Gastrocnemius medialis (tissue), 4 donors: ENCODE results near the gene PDRG1. TPM values are rescaled to one million over a fixed set of nuclear protein-coding genes. Genes with fewer than 3 reads are reported as not detected.

Experiments
- ATAC-seq, 2 donors: fragments of 150-250 bp; one replicate each; pipeline ENCODE4 v1.9.1; 2016
- DNase-seq, 2 donors: peaks; one replicate each; pipeline ENCODE4 v3.0.0-alpha.2; 2019
- H3K27ac ChIP-seq, 4 donors: fragments of 200-600 bp; sonication (generic); 1 replicate in 1 of 4; 2 replicates in 3 of 4; pipeline ENCODE4 v1.5.1; 2016 to 2018; ENCODE audit warnings: mild to moderate bottlenecking in 2 of 4, moderate library complexity in 1 of 4
- H3K27me3 ChIP-seq, 3 donors: fragments of 200-600 bp; sonication (generic) in 2 of 3; 1 replicate in 1 of 3; 2 replicates in 2 of 3; pipeline versions ENCODE4 v1.5.1 to v1.6.0; 2016 to 2019; ENCODE audit warnings: mild to moderate bottlenecking in 1 of 3, moderate library complexity in 1 of 3
- H3K36me3 ChIP-seq, 2 donors: fragments of 200-600 bp; sonication (generic) in 1 of 2; one replicate each; pipeline ENCODE4 v1.5.1; 2017 to 2018
- H3K4me1 ChIP-seq, 2 donors: fragments of 200-600 bp; sonication (generic) in 1 of 2; one replicate each; pipeline ENCODE4 v1.5.1; 2016 to 2017; ENCODE audit warnings: mild to moderate bottlenecking in 2 of 2
- H3K4me3 ChIP-seq, 4 donors: fragments of 200-600 bp; sonication (generic) in 3 of 4; 1 replicate in 1 of 4; 2 replicates in 3 of 4; pipeline ENCODE4 v1.5.1; 2016 to 2019; ENCODE audit warnings: mild to moderate bottlenecking in 2 of 4
- H3K9me3 ChIP-seq, 3 donors: fragments of 200-600 bp; sonication (generic) in 2 of 3; 1 replicate in 1 of 3; 2 replicates in 2 of 3; pipeline ENCODE4 v1.5.1; 2016 to 2019
- POLR2A ChIP-seq, 2 donors: fragments of 450-650 bp; IDR thresholded peaks; one replicate each; pipeline ENCODE4 v1.6.1; 2017; ENCODE audit warnings: antibody characterized with exemption in 2 of 2, mild to moderate bottlenecking in 2 of 2, moderate library complexity in 2 of 2
- in situ Hi-C, 4 donors: fragments of 200-750 bp; cut with MboI; loops; one replicate each; pipeline versions ENCODE4 v1.15.0 to v1.8.0; 2017; ENCODE audit warnings: low sequenced_read_pairs in 4 of 4
- intact Hi-C: fragments of 100-400 bp; cut with DNase I; formaldehyde crosslinking; loops from one replicate; pipeline ENCODE4 v1.15.1; 2023; ENCODE audit warnings: low total_unique reads
- total RNA-seq, 4 donors: library from RNA; depleted of rRNA; stranded (reverse); fragments of >200 nt; gene quantifications; one replicate each; pipeline versions ENCODE4 v1.1.0 to v1.2.3, GENCODE V29; 2016
- TF ChIP-seq, protein P1 (sequence below), 5 experiments: fragments of 450-650 bp in 3 of 5; fragments of 200-600 bp in 2 of 5; sonication (generic) in 2 of 5; IDR thresholded peaks in 4 of 5; conservative IDR thresholded peaks in 1 of 5; 1 replicate in 4 of 5; 2 replicates in 1 of 5; pipeline ENCODE4 v1.5.1; 2016 to 2019; ENCODE audit warnings: antibody characterized with exemption in 5 of 5, mild to moderate bottlenecking in 3 of 5, moderate library complexity in 3 of 5

The PDRG1 gene
- total RNA-seq, 4 donors from 2014 or later = 7.0 to 12.9 (median 9.6) TPM

GRCh38 chr20:31954500-31954899 is 2.7 kb upstream of the PDRG1 start:
- Histone ChIP-seq H3K36me3 (no peaks in the 10 kb centered on the region), H3K27ac (no peak overlapping the region), H3K9me3 (no peaks in the 10 kb centered on the region), H3K4me3 (no peak overlapping the region), H3K4me1 (peaks cover 10 to 11% of the 10 kb centered on the region in 2 donors), H3K27me3 (no peaks in the 10 kb centered on the region)
- no peak for ATAC-seq
- TF ChIP-seq, protein P1, sequence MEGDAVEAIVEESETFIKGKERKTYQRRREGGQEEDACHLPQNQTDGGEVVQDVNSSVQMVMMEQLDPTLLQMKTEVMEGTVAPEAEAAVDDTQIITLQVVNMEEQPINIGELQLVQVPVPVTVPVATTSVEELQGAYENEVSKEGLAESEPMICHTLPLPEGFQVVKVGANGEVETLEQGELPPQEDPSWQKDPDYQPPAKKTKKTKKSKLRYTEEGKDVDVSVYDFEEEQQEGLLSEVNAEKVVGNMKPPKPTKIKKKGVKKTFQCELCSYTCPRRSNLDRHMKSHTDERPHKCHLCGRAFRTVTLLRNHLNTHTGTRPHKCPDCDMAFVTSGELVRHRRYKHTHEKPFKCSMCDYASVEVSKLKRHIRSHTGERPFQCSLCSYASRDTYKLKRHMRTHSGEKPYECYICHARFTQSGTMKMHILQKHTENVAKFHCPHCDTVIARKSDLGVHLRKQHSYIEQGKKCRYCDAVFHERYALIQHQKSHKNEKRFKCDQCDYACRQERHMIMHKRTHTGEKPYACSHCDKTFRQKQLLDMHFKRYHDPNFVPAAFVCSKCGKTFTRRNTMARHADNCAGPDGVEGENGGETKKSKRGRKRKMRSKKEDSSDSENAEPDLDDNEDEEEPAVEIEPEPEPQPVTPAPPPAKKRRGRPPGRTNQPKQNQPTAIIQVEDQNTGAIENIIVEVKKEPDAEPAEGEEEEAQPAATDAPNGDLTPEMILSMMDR (IDR thresholded peaks at IDR 0.05 in 4 of 5, conservative IDR thresholded peaks at IDR 0.05 in 1 of 5) = no peak
- no peak for TF ChIP-seq POLR2A (IDR thresholded peaks at IDR 0.05)
- in situ Hi-C loops = loop anchor here (5.0 to 10.0 kb wide), 3 partner anchors 97 to 130 kb away; no protein-coding TSS in a partner anchor
- no peak for DNase-seq
- intact Hi-C loops = loop anchor here (10.0 kb wide), 1 partner anchor 230 kb away; the partner anchor contains the start of gene BCL2L1

GRCh38 chr20:31953556-31954148 is 1.8 kb upstream of the PDRG1 start:
- intact Hi-C loops (loop anchor here (2.0 to 10.0 kb wide), 2 partner anchors 77 to 229 kb away; partner anchors contain the start of gene BCL2L1), in situ Hi-C loops (loop anchor here (5.0 to 10.0 kb wide), 3 partner anchors 96 to 129 kb away; no protein-coding TSS in a partner anchor)
- H3K4me3 ChIP-seq = no peak overlapping the region
- DNase-seq = no peak
- no peaks in the 10 kb centered on the region for H3K27me3 ChIP-seq
- TF ChIP-seq, protein P1 (IDR thresholded peaks at IDR 0.05 in 4 of 5, conservative IDR thresholded peaks at IDR 0.05 in 1 of 5) = no peak
- TF ChIP-seq POLR2A (IDR thresholded peaks at IDR 0.05) = no peak
- no peak overlapping the region for H3K27ac ChIP-seq
- no peaks in the 10 kb centered on the region for H3K9me3 ChIP-seq
- H3K4me1 ChIP-seq = peaks cover 10 to 11% of the 10 kb centered on the region in 2 donors
- H3K36me3 ChIP-seq = peaks cover 0 to 3% of the 10 kb centered on the region in 2 donors
- ATAC-seq = no peak

- peak overlapping the region; percentile 83 to 92 (median 86) for H3K27ac ChIP-seq
- TF ChIP-seq, protein P1 (IDR thresholded peaks at IDR 0.05 in 4 of 5, conservative IDR thresholded peaks at IDR 0.05 in 1 of 5) = no peak
- TF ChIP-seq POLR2A (IDR thresholded peaks at IDR 0.05) = no peak
- H3K9me3 ChIP-seq = no peaks in the 10 kb centered on the region
- peaks cover 0 to 28% of the 10 kb centered on the region in 2 donors for H3K36me3 ChIP-seq
- no peak for DNase-seq
- in situ Hi-C loops (loop anchor here (5.0 to 10.0 kb wide), 3 partner anchors 94 to 126 kb away; no protein-coding TSS in a partner anchor), intact Hi-C loops (loop anchor here (2.0 to 10.0 kb wide), 2 partner anchors 72 to 226 kb away; partner anchors contain the start of gene BCL2L1)
- peak overlapping the region; percentile 87 to 99 (median 90) for H3K4me3 ChIP-seq
- H3K27me3 ChIP-seq = no peaks in the 10 kb centered on the region
- ATAC-seq = no peak
- H3K4me1 ChIP-seq = peaks cover 10 to 11% of the 10 kb centered on the region in 2 donors
Measured at GRCh38 chr20:31951203-31951529, 680 bp downstream of the PDRG1 start.

- H3K9me3 ChIP-seq = no peaks in the 10 kb centered on the region
- H3K4me1 ChIP-seq = peaks cover 10 to 11% of the 10 kb centered on the region in 2 donors
- H3K27me3 ChIP-seq = no peaks in the 10 kb centered on the region
- in situ Hi-C loops (loop anchor here (5.0 to 10.0 kb wide), 3 partner anchors 93 to 125 kb away; no protein-coding TSS in a partner anchor), intact Hi-C loops (loop anchor here (2.0 to 10.0 kb wide), 2 partner anchors 71 to 225 kb away; partner anchors contain the start of gene BCL2L1)
- ATAC-seq (no peak), DNase-seq (no peak)
- H3K36me3 ChIP-seq = peaks cover 0 to 39% of the 10 kb centered on the region in 2 donors
- H3K27ac ChIP-seq = no peak overlapping the region
- TF ChIP-seq, protein P1 (IDR thresholded peaks at IDR 0.05 in 4 of 5, conservative IDR thresholded peaks at IDR 0.05 in 1 of 5) = no peak
- TF ChIP-seq POLR2A (IDR thresholded peaks at IDR 0.05) = no peak
- H3K4me3 ChIP-seq = peak overlapping the region in 1 of 4 donors; percentile 90
Measured at GRCh38 chr20:31949877-31950646, 1.8 kb downstream of the PDRG1 start.
